ENCODE measurements around the gene ITPKA. TPM values are rescaled to one million over a fixed set of nuclear protein-coding genes. Genes with fewer than 3 reads are reported as not detected.

Gene ITPKA
- total RNA-seq (2022) = 16.2 and 18.1 TPM in 2 replicates
- percentile 61 among the genes with signal in this experiment for Bru-seq, nascent RNA
- percentile 66 among the genes with signal in this experiment for BruChase-seq, experiment 1, labeled RNA remaining after a 2-hour chase
- BruChase-seq, experiment 2, labeled RNA remaining after a 6-hour chase = percentile 68 among the genes with signal in this experiment
- long read RNA-seq, transcript ITPKA-201 (7 exons, 1,824 nt) = major isoform, 41 of 45 reads
- long read RNA-seq, partial matches to known transcripts = 3 of 45 reads
- long read RNA-seq, other reads (novel, unspliced or antisense) = 1 of 45 reads

DNA sequence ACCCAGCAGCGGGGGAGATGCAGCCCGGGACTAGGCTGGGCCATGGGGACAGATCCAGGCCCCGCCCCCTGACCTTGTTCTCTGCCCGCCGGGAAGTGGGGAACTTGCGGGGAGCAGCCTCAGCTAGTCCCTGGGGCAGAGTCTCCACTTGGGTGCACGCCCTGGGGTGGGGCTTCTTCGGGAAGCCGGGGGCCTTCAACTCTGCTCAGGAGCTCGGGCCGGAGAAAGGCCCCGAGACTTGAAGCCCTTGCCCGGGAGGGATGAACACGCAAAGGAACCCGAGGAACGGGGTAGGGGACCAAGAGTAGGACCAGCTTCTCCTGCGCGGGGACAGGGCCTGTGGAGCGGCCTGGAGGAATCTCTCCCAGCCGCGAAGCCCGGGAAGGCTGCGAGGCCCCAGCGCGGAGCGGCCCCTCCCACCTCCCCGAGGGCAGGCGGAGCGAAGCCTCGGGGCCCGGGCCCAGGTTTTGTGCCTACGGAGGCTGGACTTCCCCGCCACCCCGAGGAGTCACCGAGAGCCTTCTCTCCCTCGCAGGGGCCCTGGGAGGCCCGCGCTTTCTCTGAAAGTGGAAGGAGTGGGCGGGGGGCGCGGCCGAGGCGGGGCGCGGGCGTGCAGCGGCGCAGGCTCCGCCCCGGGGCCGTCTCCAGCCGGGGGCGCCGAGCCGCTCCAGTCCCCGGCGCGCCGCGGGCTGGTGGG, at the start of gene ITPKA:
Gene ITPKA (plus strand): TSS at position 670 of the 697 bp plus-strand sequence. CDS start 54 bp downstream, outside the sequence.
- Mint-ChIP-seq H3K4me3 (ENCODE audit: unreplicated experiment) (peak within 1 kb of the TSS; percentile 95), H3K27ac (ENCODE audit: unreplicated experiment) (peak within 1 kb of the TSS; percentile 4), H3K36me3 (ENCODE audit: insufficient read depth, unreplicated experiment) (peaks cover 10% of the 10 kb centered on the region), H3K27me3 (ENCODE audit: insufficient read depth, unreplicated experiment) (no peaks in the 10 kb centered on the region), H3K4me1 (ENCODE audit: low read depth, unreplicated experiment) (peaks cover 14% of the 10 kb centered on the region), H3K9me3 (ENCODE audit: unreplicated experiment) (no peaks in the 10 kb centered on the region)
- TF ChIP-seq, protein P1, sequence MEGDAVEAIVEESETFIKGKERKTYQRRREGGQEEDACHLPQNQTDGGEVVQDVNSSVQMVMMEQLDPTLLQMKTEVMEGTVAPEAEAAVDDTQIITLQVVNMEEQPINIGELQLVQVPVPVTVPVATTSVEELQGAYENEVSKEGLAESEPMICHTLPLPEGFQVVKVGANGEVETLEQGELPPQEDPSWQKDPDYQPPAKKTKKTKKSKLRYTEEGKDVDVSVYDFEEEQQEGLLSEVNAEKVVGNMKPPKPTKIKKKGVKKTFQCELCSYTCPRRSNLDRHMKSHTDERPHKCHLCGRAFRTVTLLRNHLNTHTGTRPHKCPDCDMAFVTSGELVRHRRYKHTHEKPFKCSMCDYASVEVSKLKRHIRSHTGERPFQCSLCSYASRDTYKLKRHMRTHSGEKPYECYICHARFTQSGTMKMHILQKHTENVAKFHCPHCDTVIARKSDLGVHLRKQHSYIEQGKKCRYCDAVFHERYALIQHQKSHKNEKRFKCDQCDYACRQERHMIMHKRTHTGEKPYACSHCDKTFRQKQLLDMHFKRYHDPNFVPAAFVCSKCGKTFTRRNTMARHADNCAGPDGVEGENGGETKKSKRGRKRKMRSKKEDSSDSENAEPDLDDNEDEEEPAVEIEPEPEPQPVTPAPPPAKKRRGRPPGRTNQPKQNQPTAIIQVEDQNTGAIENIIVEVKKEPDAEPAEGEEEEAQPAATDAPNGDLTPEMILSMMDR (IDR thresholded peaks at IDR 0.05; ENCODE audit: insufficient read depth in 1 of 2, low read depth in 1 of 2, low read length in 1 of 2, severe bottlenecking in 1 of 2, unreplicated experiment in 1 of 2) = no peak
- H3K4me1 ChIP-seq = peaks cover 18% of the 10 kb centered on the region
- BruUV-seq (replicated peaks) = no TSS peak
- peak; percentile 90 to 92 for DNase-seq
- H3K27me3 ChIP-seq (replicated peaks; ENCODE audit: control insufficient read depth, insufficient read depth, low read length) = no peaks in the 10 kb centered on the region
- POLR2A ChIA-PET = interaction anchor here (1.5 kb wide), 1 partner anchor 281 kb away, joined by 7 read pairs; the partner anchor contains the start of gene MAPKBP1
- no peaks in the 10 kb centered on the region for H3K9me3 ChIP-seq
- intact Hi-C loops (cut with micrococcal nuclease; ENCODE audit: unreplicated experiment) = loop anchor here (1.0 kb wide), 1 partner anchor 28 kb away; no protein-coding TSS in a partner anchor
- CTCF ChIA-PET = interaction anchor here (0.5 to 2.0 kb wide), 5 partner anchors 18 to 75 kb away, joined by 3 to 13 read pairs (median 3); partner anchors contain the start of gene RPAP1
- peak within 1 kb of the TSS; percentile 81 for H3K4me3 ChIP-seq (ENCODE audit: low read depth, low read length)
- no peaks in the 10 kb centered on the region; the same call in 1 of the 2 replicates for H3K36me3 ChIP-seq (ENCODE audit: control insufficient read depth, insufficient read depth, low read length)

DNA sequence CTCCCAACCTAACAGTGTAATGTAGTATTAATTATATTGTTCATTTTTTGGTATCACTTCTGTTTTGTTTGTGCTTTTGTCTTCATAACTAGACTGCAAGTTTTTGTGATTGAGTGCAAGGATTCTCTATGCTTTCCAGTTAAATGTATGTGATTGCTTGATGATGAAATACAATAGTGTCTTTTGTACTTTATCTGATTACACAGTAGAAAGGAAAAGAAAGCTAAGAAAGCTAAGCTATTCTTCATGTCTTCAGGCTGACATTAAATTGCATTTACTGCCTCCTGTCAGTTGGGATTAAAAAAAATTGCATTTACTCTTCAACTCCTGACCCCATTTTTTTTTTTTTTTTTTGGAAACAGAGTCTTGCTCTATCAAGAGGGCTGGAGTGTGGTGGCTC, 48.3 kb upstream of the ITPKA start:
- intact Hi-C loops (cut with micrococcal nuclease; ENCODE audit: unreplicated experiment) = no loop called here
- Mint-ChIP-seq H3K9me3 (ENCODE audit: unreplicated experiment) (no peaks in the 10 kb centered on the region), H3K36me3 (ENCODE audit: insufficient read depth, unreplicated experiment) (peaks cover 42% of the 10 kb centered on the region), H3K27me3 (ENCODE audit: insufficient read depth, unreplicated experiment) (no peaks in the 10 kb centered on the region), H3K4me1 (ENCODE audit: low read depth, unreplicated experiment) (no peaks in the 10 kb centered on the region), H3K27ac (ENCODE audit: unreplicated experiment) (no peak overlapping the region), H3K4me3 (ENCODE audit: unreplicated experiment) (no peak overlapping the region)
- no peak for DNase-seq
- ChIA-PET CTCF (no interaction called here), POLR2A (no interaction called here)
- Histone ChIP-seq H3K4me3 (ENCODE audit: low read depth, low read length) (no peak overlapping the region), H3K36me3 (ENCODE audit: control insufficient read depth, insufficient read depth, low read length) (no peaks in the 10 kb centered on the region), H3K9me3 (no peaks in the 10 kb centered on the region), H3K4me1 (no peaks in the 10 kb centered on the region), H3K27me3 (replicated peaks; ENCODE audit: control insufficient read depth, insufficient read depth, low read length) (no peaks in the 10 kb centered on the region)
- no TSS peak for BruUV-seq (replicated peaks)
- TF ChIP-seq, protein P1 (IDR thresholded peaks at IDR 0.05; ENCODE audit: insufficient read depth in 1 of 2, low read depth in 1 of 2, low read length in 1 of 2, severe bottlenecking in 1 of 2, unreplicated experiment in 1 of 2) = no peak

DNA sequence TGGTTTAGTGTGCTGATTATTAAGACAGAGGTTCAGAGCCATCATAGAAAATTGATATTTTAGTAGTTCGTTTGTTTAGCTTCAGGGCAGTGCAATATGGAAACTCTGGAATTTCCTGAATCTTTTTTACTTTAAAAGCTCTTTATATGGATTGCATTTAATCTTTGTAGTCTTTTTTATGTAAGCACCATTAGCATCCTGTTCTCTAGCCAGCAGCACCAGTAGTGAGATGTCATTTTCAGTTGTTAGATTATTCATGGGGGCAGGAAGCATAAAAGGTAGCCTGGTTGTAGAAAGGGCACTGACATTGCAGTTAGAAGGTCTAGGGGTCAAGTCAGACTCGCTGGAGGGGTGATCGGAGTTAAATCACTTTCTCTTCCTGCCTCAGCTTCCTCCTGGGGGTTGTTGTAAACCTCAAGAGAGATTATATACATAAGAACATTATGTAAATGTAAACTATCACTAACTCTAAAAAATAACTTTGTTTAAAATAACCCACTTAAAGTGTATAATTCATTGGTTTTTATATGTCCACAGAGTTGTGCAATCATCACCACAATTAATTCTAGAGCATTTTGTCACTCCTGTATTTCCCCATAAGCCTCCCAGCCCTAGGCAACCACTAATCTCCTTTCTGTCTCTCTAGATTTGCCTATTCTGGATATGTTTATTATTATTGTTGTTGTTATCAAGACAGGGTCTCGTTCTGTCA, 31.4 kb upstream of the ITPKA start:
- Mint-ChIP-seq H3K4me3 (ENCODE audit: unreplicated experiment) (no peak overlapping the region), H3K27me3 (ENCODE audit: insufficient read depth, unreplicated experiment) (no peaks in the 10 kb centered on the region), H3K4me1 (ENCODE audit: low read depth, unreplicated experiment) (no peaks in the 10 kb centered on the region), H3K27ac (ENCODE audit: unreplicated experiment) (no peak overlapping the region), H3K9me3 (ENCODE audit: unreplicated experiment) (no peaks in the 10 kb centered on the region), H3K36me3 (ENCODE audit: insufficient read depth, unreplicated experiment) (peaks cover 50% of the 10 kb centered on the region)
- ChIA-PET CTCF (no interaction called here), POLR2A (no interaction called here)
- no peak overlapping the region for H3K4me3 ChIP-seq (ENCODE audit: low read depth, low read length)
- no peaks in the 10 kb centered on the region for H3K9me3 ChIP-seq
- no TSS peak for BruUV-seq (replicated peaks)
- no peaks in the 10 kb centered on the region for H3K27me3 ChIP-seq (replicated peaks; ENCODE audit: control insufficient read depth, insufficient read depth, low read length)
- H3K36me3 ChIP-seq (ENCODE audit: control insufficient read depth, insufficient read depth, low read length) = no peaks in the 10 kb centered on the region
- no peaks in the 10 kb centered on the region for H3K4me1 ChIP-seq
- no peak for DNase-seq
- intact Hi-C loops (cut with micrococcal nuclease; ENCODE audit: unreplicated experiment) = no loop called here
- TF ChIP-seq, protein P1 (IDR thresholded peaks at IDR 0.05; ENCODE audit: insufficient read depth in 1 of 2, low read depth in 1 of 2, low read length in 1 of 2, severe bottlenecking in 1 of 2, unreplicated experiment in 1 of 2) = no peak
